ENCODE results near the gene KDM7A.

The KDM7A gene

DNA sequence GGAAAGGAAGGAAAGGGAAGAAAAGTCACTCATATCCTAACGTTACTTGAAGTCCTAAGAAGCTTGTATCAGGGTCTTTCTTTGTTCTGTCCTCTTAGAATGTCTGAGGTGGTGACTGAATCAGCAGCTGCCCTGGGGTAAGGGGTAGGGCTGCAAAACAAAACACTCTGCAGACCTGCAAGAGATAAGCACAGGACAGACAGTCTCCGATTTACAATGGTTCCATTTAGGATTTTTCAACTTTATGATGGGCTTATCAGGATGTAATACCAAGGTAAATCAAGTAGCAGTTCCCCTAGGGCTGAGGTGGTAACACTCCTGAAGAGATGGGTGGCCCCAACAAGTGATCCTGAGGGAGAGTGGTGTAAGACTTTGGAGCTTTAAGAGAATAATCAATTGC, 16.5 kb downstream of the KDM7A start:
- DNase-seq (ENCODE audit: low read depth): no peak
- TF ChIP-seq, protein P1, sequence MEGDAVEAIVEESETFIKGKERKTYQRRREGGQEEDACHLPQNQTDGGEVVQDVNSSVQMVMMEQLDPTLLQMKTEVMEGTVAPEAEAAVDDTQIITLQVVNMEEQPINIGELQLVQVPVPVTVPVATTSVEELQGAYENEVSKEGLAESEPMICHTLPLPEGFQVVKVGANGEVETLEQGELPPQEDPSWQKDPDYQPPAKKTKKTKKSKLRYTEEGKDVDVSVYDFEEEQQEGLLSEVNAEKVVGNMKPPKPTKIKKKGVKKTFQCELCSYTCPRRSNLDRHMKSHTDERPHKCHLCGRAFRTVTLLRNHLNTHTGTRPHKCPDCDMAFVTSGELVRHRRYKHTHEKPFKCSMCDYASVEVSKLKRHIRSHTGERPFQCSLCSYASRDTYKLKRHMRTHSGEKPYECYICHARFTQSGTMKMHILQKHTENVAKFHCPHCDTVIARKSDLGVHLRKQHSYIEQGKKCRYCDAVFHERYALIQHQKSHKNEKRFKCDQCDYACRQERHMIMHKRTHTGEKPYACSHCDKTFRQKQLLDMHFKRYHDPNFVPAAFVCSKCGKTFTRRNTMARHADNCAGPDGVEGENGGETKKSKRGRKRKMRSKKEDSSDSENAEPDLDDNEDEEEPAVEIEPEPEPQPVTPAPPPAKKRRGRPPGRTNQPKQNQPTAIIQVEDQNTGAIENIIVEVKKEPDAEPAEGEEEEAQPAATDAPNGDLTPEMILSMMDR (IDR thresholded peaks at IDR 0.05; ENCODE audit: low read depth, low read length, missing control alignments): no peak
- H3K4me3 ChIP-seq (ENCODE audit: low read depth, low read length): no peak overlapping the region

DNA sequence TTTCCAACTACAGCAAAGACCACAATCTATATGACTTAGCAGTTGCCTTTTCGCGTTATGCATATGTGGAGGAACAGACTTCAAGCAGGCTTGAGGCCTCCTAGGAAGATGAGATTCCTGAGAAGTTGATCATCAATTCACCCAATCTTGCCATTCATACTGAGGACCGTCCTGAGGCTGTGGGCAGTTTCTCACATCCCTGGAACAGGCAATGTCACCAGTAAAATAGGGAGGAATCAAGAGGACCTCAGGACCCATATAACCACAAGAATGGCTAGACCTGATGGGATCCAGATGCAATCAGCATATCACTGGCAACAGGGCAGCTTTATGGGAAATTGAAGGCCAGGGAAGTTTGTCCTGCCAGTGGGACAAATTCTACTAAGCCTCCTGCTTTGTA, 17.3 kb downstream of the KDM7A start:
- TF ChIP-seq, protein P1 (IDR thresholded peaks at IDR 0.05; ENCODE audit: low read depth, low read length, missing control alignments): no peak
- DNase-seq (ENCODE audit: low read depth): no peak
- no peak overlapping the region for H3K4me3 ChIP-seq (ENCODE audit: low read depth, low read length)

DNA sequence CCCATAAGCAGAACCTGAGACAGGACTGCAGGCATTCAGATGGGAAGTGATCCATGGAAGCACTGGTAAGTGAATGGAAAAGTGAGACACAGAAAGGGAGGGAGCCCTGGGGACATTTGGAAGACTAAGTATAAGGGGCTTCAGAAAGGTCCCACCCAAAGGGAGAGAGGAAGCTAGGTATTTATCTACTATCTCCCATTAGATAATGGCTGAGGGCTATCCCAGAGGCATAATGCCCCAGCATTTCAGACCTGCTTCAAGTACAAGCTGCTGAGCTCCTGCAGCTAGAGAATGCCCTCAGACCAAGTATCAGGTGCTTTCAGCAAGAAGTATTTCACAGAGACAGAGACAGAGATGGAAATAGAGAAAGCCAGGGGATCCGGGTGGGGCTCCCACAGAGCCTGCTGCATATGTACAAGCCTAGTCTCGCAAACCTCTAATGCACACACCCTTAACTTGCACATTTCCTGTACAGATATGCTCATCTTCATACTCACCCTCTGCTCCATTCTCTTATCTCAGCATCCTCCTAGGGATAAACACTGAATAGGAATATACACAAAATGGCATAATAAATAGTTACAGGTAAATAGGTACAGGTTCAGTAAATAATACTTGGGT, 20.2 kb downstream of the KDM7A start:
- TF ChIP-seq, protein P1 (IDR thresholded peaks at IDR 0.05; ENCODE audit: low read depth, low read length, missing control alignments): no peak
- DNase-seq (ENCODE audit: low read depth): no peak
- H3K4me3 ChIP-seq (ENCODE audit: low read depth, low read length): no peak overlapping the region

DNA sequence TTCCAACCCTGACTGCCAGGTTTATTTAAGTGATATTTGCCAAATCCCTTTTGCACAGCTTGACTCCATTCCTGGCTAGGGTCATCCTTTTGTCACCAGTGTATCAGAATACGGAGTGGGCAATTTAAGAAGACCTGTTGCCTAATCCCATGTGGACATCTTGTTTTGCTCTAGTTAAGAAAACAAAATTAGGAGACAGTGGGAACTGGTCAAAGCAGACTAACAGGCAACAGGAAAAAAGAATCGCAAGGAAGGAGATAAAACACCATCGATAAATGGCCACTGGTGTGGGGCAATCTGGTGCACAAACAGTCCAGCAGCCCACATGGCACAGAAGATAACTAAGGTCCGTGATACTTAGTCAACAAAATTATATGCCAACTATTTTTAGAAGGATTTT, 21.4 kb downstream of the KDM7A start:
- TF ChIP-seq, protein P1 (IDR thresholded peaks at IDR 0.05; ENCODE audit: low read depth, low read length, missing control alignments): no peak
- DNase-seq (ENCODE audit: low read depth): no peak
- H3K4me3 ChIP-seq (ENCODE audit: low read depth, low read length): no peak overlapping the region

DNA sequence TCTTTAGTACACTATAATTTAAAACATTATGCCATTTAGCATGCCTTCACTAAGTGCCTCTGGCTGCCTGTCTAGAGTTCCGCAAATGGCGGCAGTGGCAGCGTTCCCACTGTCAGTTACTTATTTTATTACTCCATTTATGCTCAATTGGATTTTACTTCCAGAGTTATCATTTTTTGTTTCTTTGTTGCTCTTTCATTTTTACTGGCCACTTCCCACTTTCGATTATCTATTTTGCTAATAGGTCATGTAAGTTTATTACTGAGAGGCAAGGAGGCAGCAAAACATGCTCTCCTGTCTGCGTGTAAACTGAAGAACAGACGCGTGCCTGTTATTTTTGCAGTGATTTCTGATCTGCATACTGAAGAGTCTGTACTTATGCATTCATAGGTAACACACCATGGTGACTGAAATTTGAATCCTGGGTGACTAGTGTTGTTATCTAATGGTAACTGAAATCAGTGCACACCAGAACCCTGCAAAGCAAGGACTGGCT, 23.1 kb downstream of the KDM7A start:
- TF ChIP-seq, protein P1 (IDR thresholded peaks at IDR 0.05; ENCODE audit: low read depth, low read length, missing control alignments): no peak
- DNase-seq (ENCODE audit: low read depth): no peak
- H3K4me3 ChIP-seq (ENCODE audit: low read depth, low read length): no peak overlapping the region

DNA sequence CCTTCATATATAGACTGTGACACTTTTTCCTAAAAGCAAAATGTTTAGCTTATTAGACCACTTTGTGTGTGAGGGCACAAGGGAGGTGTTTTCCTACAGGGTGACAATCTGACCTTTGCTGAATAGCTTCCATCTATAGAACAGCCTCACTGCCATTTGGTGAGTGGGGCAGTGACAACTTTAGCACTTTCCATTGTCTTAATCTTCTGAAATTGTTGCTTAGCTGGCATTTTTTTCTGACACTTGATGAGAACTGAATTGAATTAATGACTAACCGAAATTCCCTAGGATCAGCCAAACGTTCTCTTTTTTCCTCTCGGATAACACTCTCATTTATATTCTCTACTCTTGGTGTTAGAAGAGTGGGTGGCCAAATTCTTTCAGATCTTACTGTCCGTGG, 30.2 kb downstream of the KDM7A start:
- no peak for DNase-seq (ENCODE audit: low read depth)
- H3K4me3 ChIP-seq (ENCODE audit: low read depth, low read length): no peak overlapping the region
- TF ChIP-seq, protein P1 (IDR thresholded peaks at IDR 0.05; ENCODE audit: low read depth, low read length, missing control alignments): no peak

DNA sequence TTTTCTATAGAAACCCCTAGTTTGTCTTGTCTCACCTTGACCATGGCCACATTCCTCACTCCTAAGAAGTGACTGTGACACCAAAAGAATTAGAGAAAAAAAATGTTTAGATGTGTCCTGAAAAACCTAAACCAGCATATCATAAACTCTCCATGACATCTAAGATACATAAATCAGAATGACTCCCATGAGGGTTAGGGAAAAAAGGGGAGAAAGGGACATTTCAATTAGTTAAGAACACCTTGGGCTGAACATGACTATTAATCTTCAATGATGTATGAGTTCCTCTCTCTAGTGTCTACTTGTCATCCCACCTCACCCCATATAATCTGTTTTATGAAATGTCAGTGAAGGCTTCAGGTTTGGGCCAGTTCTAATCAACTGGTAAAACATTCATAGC, 31.1 kb downstream of the KDM7A start:
- no peak for DNase-seq (ENCODE audit: low read depth)
- TF ChIP-seq, protein P1 (IDR thresholded peaks at IDR 0.05; ENCODE audit: low read depth, low read length, missing control alignments): no peak
- no peak overlapping the region for H3K4me3 ChIP-seq (ENCODE audit: low read depth, low read length)
